Ovary (tissue), 3 donors: ENCODE measurements around the gene CCR4.

Source experiments
- CTCF ChIP-seq, 3 donors: fragments of 450-650 bp in 2 of 3; fragments of 200-600 bp in 1 of 3; IDR thresholded peaks; one replicate each; pipeline versions ENCODE4 v1.5.1 to v1.8.0; 2016 to 2022; ENCODE audit warnings: antibody characterized with exemption in 3 of 3, mild to moderate bottlenecking in 1 of 3
- EP300 ChIP-seq: sonication (generic); formaldehyde crosslinking; IDR thresholded peaks from one replicate; pipeline ENCODE4 v1.6.1; 2017; ENCODE audit warnings: antibody characterized with exemption
- POLR2A ChIP-seq: fragments of 450-650 bp; IDR thresholded peaks from one replicate; pipeline ENCODE4 v1.6.1; 2017; ENCODE audit warnings: antibody characterized with exemption, mild to moderate bottlenecking, moderate library complexity
- donor health status: DM: no; HTN: no; CAD: no.

GRCh38 chr3:32972482-32973146 lies 21.2 kb downstream of the CCR4 start:
- TF ChIP-seq POLR2A: no peak
- no peak for TF ChIP-seq CTCF (IDR thresholded peaks at IDR 0.05)
- no peak for TF ChIP-seq EP300
